ENCODE results near the gene PIAS2.

DNA sequence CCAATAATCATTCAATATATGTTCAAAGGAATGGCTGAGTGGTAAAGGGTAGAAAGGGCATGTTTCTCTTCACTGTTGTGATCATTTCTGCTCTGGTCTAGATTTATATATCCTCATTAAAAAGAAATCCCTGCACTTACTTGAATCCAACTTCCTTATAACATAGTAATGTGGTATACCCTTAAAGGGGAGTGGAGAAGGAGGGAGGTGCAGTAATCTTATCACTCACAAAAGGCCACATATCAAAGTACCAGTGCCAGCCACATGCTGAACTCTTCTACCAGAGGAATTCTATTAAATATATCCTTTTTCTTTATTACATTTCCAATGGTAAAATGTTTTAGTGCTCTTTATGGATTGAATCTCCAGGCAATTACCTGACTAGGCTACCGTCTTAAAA, 3.3 kb upstream of the PIAS2 start:
- TF ChIP-seq, protein P1, sequence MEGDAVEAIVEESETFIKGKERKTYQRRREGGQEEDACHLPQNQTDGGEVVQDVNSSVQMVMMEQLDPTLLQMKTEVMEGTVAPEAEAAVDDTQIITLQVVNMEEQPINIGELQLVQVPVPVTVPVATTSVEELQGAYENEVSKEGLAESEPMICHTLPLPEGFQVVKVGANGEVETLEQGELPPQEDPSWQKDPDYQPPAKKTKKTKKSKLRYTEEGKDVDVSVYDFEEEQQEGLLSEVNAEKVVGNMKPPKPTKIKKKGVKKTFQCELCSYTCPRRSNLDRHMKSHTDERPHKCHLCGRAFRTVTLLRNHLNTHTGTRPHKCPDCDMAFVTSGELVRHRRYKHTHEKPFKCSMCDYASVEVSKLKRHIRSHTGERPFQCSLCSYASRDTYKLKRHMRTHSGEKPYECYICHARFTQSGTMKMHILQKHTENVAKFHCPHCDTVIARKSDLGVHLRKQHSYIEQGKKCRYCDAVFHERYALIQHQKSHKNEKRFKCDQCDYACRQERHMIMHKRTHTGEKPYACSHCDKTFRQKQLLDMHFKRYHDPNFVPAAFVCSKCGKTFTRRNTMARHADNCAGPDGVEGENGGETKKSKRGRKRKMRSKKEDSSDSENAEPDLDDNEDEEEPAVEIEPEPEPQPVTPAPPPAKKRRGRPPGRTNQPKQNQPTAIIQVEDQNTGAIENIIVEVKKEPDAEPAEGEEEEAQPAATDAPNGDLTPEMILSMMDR (IDR thresholded peaks at IDR 0.05): no peak
- TF ChIP-seq, protein P2, sequence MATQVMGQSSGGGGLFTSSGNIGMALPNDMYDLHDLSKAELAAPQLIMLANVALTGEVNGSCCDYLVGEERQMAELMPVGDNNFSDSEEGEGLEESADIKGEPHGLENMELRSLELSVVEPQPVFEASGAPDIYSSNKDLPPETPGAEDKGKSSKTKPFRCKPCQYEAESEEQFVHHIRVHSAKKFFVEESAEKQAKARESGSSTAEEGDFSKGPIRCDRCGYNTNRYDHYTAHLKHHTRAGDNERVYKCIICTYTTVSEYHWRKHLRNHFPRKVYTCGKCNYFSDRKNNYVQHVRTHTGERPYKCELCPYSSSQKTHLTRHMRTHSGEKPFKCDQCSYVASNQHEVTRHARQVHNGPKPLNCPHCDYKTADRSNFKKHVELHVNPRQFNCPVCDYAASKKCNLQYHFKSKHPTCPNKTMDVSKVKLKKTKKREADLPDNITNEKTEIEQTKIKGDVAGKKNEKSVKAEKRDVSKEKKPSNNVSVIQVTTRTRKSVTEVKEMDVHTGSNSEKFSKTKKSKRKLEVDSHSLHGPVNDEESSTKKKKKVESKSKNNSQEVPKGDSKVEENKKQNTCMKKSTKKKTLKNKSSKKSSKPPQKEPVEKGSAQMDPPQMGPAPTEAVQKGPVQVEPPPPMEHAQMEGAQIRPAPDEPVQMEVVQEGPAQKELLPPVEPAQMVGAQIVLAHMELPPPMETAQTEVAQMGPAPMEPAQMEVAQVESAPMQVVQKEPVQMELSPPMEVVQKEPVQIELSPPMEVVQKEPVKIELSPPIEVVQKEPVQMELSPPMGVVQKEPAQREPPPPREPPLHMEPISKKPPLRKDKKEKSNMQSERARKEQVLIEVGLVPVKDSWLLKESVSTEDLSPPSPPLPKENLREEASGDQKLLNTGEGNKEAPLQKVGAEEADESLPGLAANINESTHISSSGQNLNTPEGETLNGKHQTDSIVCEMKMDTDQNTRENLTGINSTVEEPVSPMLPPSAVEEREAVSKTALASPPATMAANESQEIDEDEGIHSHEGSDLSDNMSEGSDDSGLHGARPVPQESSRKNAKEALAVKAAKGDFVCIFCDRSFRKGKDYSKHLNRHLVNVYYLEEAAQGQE (IDR thresholded peaks at IDR 0.05; ENCODE audit: insufficient read depth in 1 of 2, low read depth in 2 of 2, low read length in 1 of 2): no peak
- TF ChIP-seq SIN3A (IDR thresholded peaks at IDR 0.05; ENCODE audit: borderline replicate concordance, insufficient read depth, low read depth, low read length): no peak
- TF ChIP-seq POLR2AphosphoS5 (IDR thresholded peaks at IDR 0.05; ENCODE audit: low read depth, low read length): no peak
